Measurements from ENCODE around the gene FRAT1.
"Not testable (repeated sequence)": the region's sequence is repeated elsewhere in the genome, so short reads cannot be mapped to it uniquely, and the experiment has no call there.

FRAT1 gene

GRCh38 chr10:97334370-97335175 is 15.5 kb downstream of the FRAT1 start, which contains the start of gene FRAT2:
Gene FRAT2, minus strand, starts transcription at chr10:97334729. Its CDS starts 157 bp downstream, at chr10:97334572.
- peak; percentile 66 to 79 (median 72) for DNase-seq (ENCODE audit: low read depth in 3 of 3, low spot score in 1 of 3)

DNA sequence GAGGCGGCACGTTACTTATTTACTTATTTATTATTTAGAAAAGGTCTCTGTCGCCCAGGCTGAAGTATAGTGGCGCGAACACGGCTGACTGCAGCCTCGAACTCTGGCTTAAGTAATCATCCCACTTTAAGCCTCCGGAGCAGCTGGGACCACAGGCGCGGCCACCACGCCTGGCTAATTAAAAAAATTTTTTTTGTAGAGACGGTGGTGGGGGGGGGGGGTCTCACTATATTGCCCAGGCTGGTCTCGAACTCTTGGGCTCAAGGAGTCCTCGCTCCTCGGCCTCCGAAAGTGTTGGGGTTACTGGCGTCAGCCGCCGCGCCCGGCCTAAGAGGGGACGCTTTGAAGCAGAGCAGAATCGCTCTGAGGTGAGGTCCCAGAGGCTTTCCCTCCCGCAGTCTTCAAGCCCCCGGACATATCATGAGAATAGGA is 16.1 kb downstream of the FRAT1 start:
- DNase-seq (ENCODE audit: low read depth in 3 of 3, low spot score in 1 of 3) = no peak

DNA sequence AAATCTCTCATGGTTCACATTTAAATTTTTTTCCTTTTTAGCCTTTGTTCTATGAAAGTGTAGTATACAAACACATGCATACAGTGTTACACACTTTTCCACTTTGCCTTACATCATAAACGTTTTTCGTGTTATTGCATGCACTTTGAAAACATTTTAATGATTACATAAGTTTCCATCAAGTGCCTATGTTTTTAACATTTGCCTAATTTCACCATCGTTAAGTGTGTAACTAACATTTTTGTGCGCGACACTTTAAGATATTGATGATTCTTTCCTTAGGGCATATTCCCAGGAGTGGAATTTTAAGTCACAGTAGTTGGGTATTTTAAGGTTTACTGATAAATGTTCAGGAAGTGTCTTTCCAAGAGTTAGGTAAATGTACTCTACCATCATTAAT is 16.9 kb downstream of the FRAT1 start:
- DNase-seq (ENCODE audit: low read depth in 3 of 3, low spot score in 1 of 3) = no peak

DNA sequence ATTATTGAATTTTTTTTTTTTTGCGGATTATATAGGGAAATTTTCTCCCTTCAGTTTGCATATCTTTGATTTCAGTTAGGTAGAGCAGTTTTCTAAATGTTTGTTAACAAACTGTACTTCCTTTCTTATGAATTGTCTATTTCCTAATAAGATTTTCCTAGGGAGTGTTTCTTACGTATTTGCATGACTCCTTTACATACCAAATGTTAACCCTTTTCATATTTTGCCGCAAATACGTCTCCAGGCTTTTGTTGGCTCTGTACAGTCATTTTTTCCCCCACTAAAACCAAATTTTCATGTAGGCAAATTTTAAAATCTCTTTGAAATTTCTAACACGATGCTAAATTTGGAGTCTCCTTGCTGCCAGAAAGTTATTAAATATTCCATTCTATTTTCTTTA is 17.4 kb downstream of the FRAT1 start:
- no peak for DNase-seq (ENCODE audit: low read depth in 3 of 3, low spot score in 1 of 3)

DNA sequence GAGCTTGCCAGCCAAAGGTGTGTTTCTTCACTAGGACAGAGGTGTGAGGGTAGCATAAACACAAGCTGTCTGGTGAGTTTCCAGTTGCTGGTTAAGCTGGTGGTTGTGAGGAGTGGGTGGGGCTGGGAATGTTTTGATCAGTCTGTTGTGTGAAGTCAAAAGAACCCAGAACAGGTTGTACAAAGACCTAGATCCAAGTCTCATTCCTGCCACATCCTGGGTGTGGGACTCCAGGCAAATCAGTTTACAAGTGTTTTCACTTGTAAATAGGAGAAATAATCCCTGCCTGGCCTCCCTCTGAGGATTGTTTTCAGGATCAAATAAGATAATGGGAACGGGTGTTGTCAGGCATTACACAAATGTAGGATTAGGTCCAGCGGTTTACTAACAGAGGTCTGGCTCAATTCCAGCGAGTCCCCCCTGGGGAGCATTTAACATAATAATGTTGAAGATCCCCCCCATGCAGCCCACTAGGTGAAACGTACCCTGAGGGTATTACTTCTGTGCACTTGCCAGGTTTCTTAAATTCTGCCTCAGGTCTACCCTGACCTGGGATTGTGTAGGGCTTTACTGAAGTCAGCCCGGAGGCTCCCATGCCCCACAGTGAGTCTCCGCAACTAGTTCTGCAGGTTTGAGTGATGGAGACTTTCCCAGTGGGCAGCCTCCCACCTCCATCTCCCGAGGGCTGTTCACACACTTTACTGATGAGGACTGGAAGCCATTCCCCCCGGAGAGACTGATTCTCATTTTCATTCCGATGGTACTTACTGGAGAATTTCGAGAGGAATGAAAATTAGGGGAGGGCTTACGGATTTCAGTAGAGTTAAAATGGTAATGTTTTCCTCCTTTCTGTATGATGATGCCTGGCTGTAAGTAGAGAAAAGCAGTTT is 18.1 kb downstream of the FRAT1 start:
- no peak for DNase-seq (ENCODE audit: low read depth in 3 of 3, low spot score in 1 of 3)

- DNase-seq (ENCODE audit: low read depth in 3 of 3, low spot score in 1 of 3) = no peak
Observed at GRCh38 chr10:97338041-97338440, 19.0 kb downstream of the FRAT1 start.

DNA sequence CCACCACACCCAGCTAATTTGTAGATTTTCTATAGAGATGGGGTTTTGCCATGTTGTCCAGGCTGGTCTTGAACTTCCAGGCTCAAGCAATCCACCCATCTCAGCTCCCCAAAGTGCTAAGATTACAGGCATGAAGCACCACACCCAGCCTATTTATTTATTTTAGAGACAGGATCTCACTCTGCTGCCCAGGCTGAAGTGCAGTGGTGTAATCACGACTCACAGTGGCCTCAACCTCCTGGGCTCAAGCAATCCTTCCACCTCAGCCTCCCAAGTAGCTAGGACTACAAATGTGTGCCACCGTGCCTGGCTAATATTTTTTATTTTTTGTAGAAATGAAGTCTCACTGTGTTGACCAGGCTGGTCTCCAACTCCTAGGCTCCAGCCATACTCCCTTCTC is 22.3 kb downstream of the FRAT1 start:
- DNase-seq (ENCODE audit: low read depth in 3 of 3, low spot score in 1 of 3) = no peak

GRCh38 chr10:97343664-97344063 is 24.6 kb downstream of the FRAT1 start:
- not testable (repeated sequence) for DNase-seq (ENCODE audit: low read depth in 3 of 3, low spot score in 1 of 3)

- DNase-seq (ENCODE audit: low read depth in 3 of 3, low spot score in 1 of 3) = no peak
Observed at GRCh38 chr10:97347317-97347716, 28.2 kb downstream of the FRAT1 start.

DNA sequence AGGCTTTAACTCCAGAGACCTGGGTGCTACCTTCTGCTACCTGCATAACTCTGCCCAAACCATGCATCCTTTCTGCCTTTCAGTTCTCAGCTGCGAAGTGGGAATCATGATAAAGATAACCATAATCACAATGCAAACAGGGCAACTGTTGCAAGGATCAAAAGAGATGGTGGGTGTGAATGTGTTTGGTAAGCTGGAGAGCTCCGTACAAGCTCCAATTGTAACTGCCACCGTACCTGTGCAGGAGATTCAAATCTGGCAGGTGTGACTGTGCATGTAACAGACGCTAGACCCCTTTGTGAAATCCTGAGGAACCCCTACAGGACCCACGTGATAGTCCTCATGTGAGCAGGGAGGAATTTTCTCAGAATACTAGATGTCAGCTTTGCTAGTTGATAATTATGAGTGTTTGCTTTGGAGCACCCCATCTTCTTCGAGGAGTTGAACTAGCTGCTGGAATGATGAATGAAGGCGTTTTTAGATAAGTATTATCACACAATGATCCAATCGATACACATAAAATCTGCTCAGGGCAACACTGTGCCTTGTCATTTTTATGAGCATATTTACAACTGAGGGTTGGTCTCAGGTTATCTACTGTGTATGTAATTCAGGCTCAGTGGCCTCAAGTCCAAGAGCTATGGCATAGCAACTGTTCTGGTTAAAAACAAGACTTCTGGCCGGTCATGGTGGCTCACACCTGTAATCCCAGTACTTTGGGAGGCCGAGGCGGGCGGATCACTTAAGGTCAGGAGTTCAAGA is 30.9 kb downstream of the FRAT1 start:
- no peak for DNase-seq (ENCODE audit: low read depth in 3 of 3, low spot score in 1 of 3)

DNA sequence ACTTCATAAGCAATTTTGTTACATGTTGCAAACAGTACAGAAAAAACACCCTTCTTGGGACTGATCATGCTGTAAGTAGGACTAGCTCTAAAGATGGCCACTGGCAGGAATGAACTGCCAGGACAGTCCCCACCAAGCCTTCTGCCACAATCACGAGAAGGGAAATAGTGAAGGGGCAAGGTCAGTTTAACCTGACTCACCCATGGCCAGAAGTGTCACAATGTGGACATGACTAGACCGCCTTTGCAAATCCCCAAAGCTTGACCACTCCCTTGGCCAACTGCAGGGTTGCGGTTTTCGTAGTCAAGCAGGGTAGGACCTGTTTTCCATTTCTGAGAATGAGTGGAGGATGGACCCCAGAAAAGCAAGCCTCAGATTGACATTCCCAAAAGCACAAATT is 34.9 kb downstream of the FRAT1 start:
- DNase-seq (ENCODE audit: low read depth in 3 of 3, low spot score in 1 of 3) = no peak

DNA sequence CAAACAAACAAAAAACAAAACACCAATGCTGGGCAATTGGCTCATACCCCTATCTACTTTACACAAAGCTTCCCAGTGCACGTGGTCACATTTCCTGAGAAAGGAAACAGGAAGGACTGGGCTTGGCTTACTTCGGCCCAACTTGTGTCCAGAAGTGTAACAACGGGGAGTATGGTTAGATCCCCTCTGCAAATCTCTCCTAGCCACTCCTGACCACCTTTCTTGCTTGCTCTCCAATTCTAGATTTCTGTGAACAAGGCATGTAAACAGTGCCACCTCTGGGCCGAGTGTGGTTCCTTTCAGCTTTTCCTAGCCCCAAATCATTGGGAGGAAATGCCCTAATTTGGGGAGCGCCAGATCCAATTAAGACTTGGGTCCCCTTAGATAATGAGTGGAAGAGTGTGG is 36.5 kb downstream of the FRAT1 start:
- DNase-seq (ENCODE audit: low read depth in 3 of 3, low spot score in 1 of 3) = no peak

DNA sequence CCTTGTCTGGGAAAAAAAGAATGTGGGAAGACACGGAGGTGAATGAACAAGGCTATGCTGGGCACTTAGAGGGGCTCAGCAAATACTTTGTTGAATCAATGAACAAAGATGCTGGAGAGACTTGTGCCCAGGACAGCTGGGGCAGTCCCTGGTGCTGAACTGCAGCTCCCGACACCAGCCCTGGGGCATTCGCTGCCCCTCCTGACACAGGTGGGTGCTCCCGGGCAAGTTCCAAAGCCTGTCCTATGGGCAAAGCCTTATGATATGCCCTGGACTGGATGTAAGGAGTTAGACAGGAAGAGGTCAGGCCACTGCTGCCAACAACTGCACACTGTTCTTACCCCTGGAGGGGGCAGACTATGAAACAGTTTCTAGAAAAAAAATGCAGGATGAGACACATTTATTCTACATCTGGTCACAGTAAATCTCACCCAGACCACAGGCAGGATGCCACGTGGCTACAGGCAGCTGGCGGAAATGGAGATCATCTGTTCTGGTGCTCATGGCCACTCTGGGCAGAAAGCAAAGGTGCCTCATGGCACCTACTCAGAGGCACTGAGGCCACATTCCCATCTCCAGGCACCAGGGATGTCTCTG is 37.3 kb downstream of the FRAT1 start:
- DNase-seq (ENCODE audit: low read depth in 3 of 3, low spot score in 1 of 3) = no peak

DNA sequence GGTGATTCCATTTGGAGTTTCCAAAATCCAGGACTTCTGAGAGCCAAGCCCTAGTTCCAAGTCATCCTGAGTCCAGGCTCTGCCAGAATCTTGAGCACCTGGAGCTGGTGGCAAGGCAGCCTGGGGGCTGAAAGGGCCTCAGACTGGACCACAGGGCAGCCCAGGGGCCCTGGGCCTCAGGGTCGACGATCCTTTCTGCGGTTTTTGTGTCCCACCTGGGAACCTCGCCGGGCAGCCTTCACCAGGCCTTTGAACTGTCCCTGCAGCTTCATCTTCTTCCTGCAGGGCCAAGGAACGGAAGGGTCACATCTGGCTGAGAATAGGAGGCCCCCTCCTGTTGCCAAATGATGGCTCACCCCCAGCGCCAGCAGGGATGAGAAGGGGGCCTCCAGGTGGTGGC is 37.8 kb downstream of the FRAT1 start:
- DNase-seq (ENCODE audit: low read depth in 3 of 3, low spot score in 1 of 3) = no peak

DNA sequence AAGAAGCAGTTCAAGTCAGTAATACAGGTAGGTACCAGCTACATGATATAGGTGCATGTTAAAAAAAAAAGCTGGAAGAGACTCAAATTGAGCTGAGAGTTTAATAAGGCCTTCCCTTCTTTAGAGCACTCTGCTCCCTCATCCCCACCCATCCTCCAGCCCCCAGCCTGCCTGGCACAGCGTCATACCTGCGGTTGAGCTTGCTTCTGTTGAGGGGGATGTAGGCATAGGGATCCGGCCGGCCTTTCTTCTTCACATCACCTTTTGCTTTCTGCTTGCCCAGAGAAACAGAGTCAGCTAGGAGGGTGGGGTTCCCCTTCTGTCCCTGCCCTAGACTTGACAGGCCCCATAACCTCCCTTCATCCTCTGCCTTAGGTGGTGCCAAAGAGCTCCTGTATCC is 39.3 kb downstream of the FRAT1 start:
- no peak for DNase-seq (ENCODE audit: low read depth in 3 of 3, low spot score in 1 of 3)

DNA sequence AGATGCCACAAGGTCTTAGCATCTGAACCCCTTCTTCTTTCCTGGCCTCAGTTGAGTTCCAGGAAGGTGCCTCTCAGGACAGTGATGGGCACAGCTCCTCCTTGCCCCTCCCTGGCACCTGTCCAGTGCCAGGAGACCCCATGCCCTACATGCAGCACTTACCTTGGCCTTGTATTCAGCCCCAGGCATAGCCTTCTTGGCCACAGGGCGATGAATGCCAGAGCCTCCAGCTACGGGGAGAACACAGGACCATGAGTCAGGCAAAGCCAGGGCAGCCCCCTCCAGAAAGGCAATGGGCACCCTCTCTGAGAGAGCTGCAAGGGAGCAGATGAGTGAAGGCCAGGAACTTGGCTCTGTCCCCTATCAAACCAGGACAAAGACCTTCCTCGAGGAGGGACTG is 39.7 kb downstream of the FRAT1 start:
- DNase-seq (ENCODE audit: low read depth in 3 of 3, low spot score in 1 of 3) = no peak

GRCh38 chr10:97360705-97361536 is 41.9 kb downstream of the FRAT1 start:
- no peak for DNase-seq (ENCODE audit: low read depth in 3 of 3, low spot score in 1 of 3)

DNA sequence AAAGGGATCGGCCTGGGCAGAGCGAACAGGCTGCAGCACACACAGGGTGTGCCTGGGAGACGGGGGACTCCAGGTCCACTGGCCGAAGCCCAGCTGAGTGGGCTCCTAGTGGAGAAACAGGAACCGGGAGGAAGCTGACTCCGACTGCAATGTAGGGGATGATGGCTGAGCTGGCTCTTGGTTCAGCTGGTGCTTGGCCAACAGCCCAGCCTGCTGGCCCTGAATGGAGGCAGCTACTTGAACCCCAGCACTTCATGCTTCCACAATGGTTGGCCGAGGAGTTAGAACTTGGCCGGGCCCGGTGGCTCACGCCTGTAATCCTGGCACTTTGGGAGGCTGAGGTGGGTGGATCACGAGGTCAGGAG is 42.4 kb downstream of the FRAT1 start:
- DNase-seq (ENCODE audit: low read depth in 3 of 3, low spot score in 1 of 3) = no peak

GRCh38 chr10:97362310-97363033 is 43.4 kb downstream of the FRAT1 start:
- DNase-seq (ENCODE audit: low read depth in 3 of 3, low spot score in 1 of 3) = no peak

DNA sequence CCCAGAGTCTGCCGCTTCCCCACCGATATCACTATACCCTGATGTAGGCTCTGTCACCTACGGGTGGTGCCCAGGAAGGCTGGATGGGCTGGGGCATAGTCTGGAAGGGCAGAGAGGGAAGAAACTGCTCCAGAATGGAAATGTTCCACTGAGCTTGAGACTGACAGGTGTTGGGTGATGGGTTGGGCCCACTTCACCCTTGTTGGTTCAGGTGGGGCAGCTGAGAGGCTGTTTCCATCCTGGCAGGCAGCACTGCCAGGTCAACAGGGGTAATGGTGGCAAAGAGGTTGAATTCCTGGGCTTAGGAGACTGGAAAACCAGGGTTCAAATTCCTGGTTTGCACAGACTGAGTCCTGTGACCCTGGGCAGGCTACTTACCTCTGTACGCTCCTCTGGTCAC is 44.0 kb downstream of the FRAT1 start:
- no peak for DNase-seq (ENCODE audit: low read depth in 3 of 3, low spot score in 1 of 3)

All from stimulated activated CD4-positive, alpha-beta T cell treated with anti-CD3 and anti-CD28 coated beads, TNF-alpha, amount 100 ng/mL, for 1 hour (primary cell).